CD8-positive, alpha-beta memory T cell (primary cell): ENCODE data around the gene NPW. TPM values are rescaled to one million over a fixed set of nuclear protein-coding genes. Genes with fewer than 3 reads are reported as not detected.

ENCODE experiments used
- polyA plus RNA-seq: library from polyadenylated mRNA; unstranded; fragments of 300-500 nt; fragmentation: Illumina TruSeq; gene quantifications from one replicate; pipeline ENCODE4 v1.2.3, GENCODE V29; 2021
- total RNA-seq, 2 experiments: library from RNA; stranded (reverse); gene quantifications; one replicate each; pipeline ENCODE4 v1.2.3, GENCODE V29; 2021

The NPW gene
- total and polyA plus RNA-seq, 3 experiments from 2014 or later, result 9.4 to 12.5 TPM; not detected in 1

Other genes with a start within 250 kb of the NPW start
Only the 30 nearest of the 34 such genes appear.
- gene SPSB3, start 237.2 kb upstream of the NPW start, total RNA-seq, result 10 to 100 TPM; 30.6 to 31.5 TPM
- 63.9 TPM for gene SPSB3, start 237.2 kb upstream of the NPW start, polyA plus RNA-seq
- gene NUBP2, start 236.8 kb upstream of the NPW start, total RNA-seq, result 10 to 100 TPM; 73.9 to 82.8 TPM
- 96.6 TPM for gene NUBP2, start 236.8 kb upstream of the NPW start, polyA plus RNA-seq
- not detected for gene IGFALS, start 226.1 kb upstream of the NPW start, total RNA-seq
- not detected for gene IGFALS, start 226.1 kb upstream of the NPW start, polyA plus RNA-seq
- 10 to 100 TPM; 41.2 to 44.5 TPM for gene HAGH, start 193.0 kb upstream of the NPW start, total RNA-seq
- gene HAGH, start 193.0 kb upstream of the NPW start, polyA plus RNA-seq, result 54.3 TPM
- 10 to 100 TPM; 19.3 to 20.9 TPM for gene FAHD1, start 192.6 kb upstream of the NPW start, total RNA-seq
- gene FAHD1, start 192.6 kb upstream of the NPW start, polyA plus RNA-seq, result 26.7 TPM
- gene MEIOB, start 147.6 kb upstream of the NPW start, total RNA-seq, result not detected
- not detected for gene MEIOB, start 147.6 kb upstream of the NPW start, polyA plus RNA-seq
- gene HS3ST6, start 101.4 kb upstream of the NPW start, total RNA-seq, result not detected
- gene HS3ST6, start 101.4 kb upstream of the NPW start, polyA plus RNA-seq, result not detected
- gene MSRB1, start 76.6 kb upstream of the NPW start, total RNA-seq, result 10 to 100 TPM; 20.4 TPM
- 20.2 TPM for gene MSRB1, start 76.6 kb upstream of the NPW start, polyA plus RNA-seq
- gene RPL3L, start 65.1 kb upstream of the NPW start, total RNA-seq, result under 1 TPM; 0.37 to 0.62 TPM
- not detected for gene RPL3L, start 65.1 kb upstream of the NPW start, polyA plus RNA-seq
- 100 to 1,000 TPM; 150 to 152 TPM for gene NDUFB10, start 60.2 kb upstream of the NPW start, total RNA-seq
- gene NDUFB10, start 60.2 kb upstream of the NPW start, polyA plus RNA-seq, result 236 TPM
- 1,000 to 10,000 TPM; 5,023 to 5,213 TPM for gene RPS2, start 55.0 kb upstream of the NPW start, total RNA-seq
- 5,049 TPM for gene RPS2, start 55.0 kb upstream of the NPW start, polyA plus RNA-seq
- not detected for gene RNF151, start 52.9 kb upstream of the NPW start, total RNA-seq
- gene RNF151, start 52.9 kb upstream of the NPW start, polyA plus RNA-seq, result not detected
- 10 to 100 TPM; 74.6 to 78.0 TPM for gene TBL3, start 47.7 kb upstream of the NPW start, total RNA-seq
- gene TBL3, start 47.7 kb upstream of the NPW start, polyA plus RNA-seq, result 62.9 TPM
- gene NOXO1, start 38.3 kb upstream of the NPW start, total RNA-seq, result under 1 TPM; 0.47 to 0.48 TPM
- gene NOXO1, start 38.3 kb upstream of the NPW start, polyA plus RNA-seq, result not detected
- gene GFER, start 35.6 kb upstream of the NPW start, total RNA-seq, result 10 to 100 TPM; 41.7 to 50.1 TPM
- gene GFER, start 35.6 kb upstream of the NPW start, polyA plus RNA-seq, result 38.4 TPM
- 1 to 10 TPM; 3.4 to 3.6 TPM for gene SYNGR3, start 29.8 kb upstream of the NPW start, total RNA-seq
- gene SYNGR3, start 29.8 kb upstream of the NPW start, polyA plus RNA-seq, result 2.1 TPM
- gene ZNF598, start 10.0 kb upstream of the NPW start, total RNA-seq, result 10 to 100 TPM; 91.8 to 96.6 TPM
- gene ZNF598, start 10.0 kb upstream of the NPW start, polyA plus RNA-seq, result 11.3 TPM
- 1 to 10 TPM; 3.0 to 4.1 TPM for gene NHERF2, start 7.1 kb downstream of the NPW start, total RNA-seq
- gene NHERF2, start 7.1 kb downstream of the NPW start, polyA plus RNA-seq, result 0.51 TPM
- gene NTHL1, start 28.0 kb downstream of the NPW start, total RNA-seq, result 10 to 100 TPM; 28.7 to 29.5 TPM
- 16.3 TPM for gene NTHL1, start 28.0 kb downstream of the NPW start, polyA plus RNA-seq
- 10 to 100 TPM; 79.3 to 86.3 TPM for gene TSC2, start 28.2 kb downstream of the NPW start, total RNA-seq
- 46.4 TPM for gene TSC2, start 28.2 kb downstream of the NPW start, polyA plus RNA-seq
- 10 to 100 TPM; 58.9 to 66.2 TPM for gene PKD1, start 116.1 kb downstream of the NPW start, total RNA-seq
- gene PKD1, start 116.1 kb downstream of the NPW start, polyA plus RNA-seq, result 9.9 TPM
- gene RAB26, start 128.8 kb downstream of the NPW start, total RNA-seq, result under 1 TPM; 0.20 to 0.55 TPM
- 0.75 TPM for gene RAB26, start 128.8 kb downstream of the NPW start, polyA plus RNA-seq
- gene TRAF7, start 136.0 kb downstream of the NPW start, total RNA-seq, result 100 to 1,000 TPM; 102 to 106 TPM
- 7.3 TPM for gene TRAF7, start 136.0 kb downstream of the NPW start, polyA plus RNA-seq
- under 1 TPM; 0.13 to 0.24 TPM for gene CASKIN1, start 176.8 kb downstream of the NPW start, total RNA-seq
- gene CASKIN1, start 176.8 kb downstream of the NPW start, polyA plus RNA-seq, result not detected
- gene MLST8, start 185.7 kb downstream of the NPW start, total RNA-seq, result 10 to 100 TPM; 75.4 to 76.8 TPM
- gene MLST8, start 185.7 kb downstream of the NPW start, polyA plus RNA-seq, result 30.8 TPM
- 10 to 100 TPM in 1 of 2 experiments, 1 to 10 TPM in 1; 8.4 to 10.9 TPM for gene BRICD5, start 191.1 kb downstream of the NPW start, total RNA-seq
- 0.14 TPM for gene BRICD5, start 191.1 kb downstream of the NPW start, polyA plus RNA-seq
- 10 to 100 TPM; 27.3 to 30.9 TPM for gene PGP, start 195.1 kb downstream of the NPW start, total RNA-seq
- 14.7 TPM for gene PGP, start 195.1 kb downstream of the NPW start, polyA plus RNA-seq
- gene E4F1, start 203.8 kb downstream of the NPW start, total RNA-seq, result 10 to 100 TPM; 28.9 to 29.8 TPM
- gene E4F1, start 203.8 kb downstream of the NPW start, polyA plus RNA-seq, result 16.5 TPM
- 1 to 10 TPM; 1.4 to 1.5 TPM for gene DNASE1L2, start 216.7 kb downstream of the NPW start, total RNA-seq
- not detected for gene DNASE1L2, start 216.7 kb downstream of the NPW start, polyA plus RNA-seq
- 10 to 100 TPM; 30.3 to 33.1 TPM for gene ECI1, start 231.8 kb downstream of the NPW start, total RNA-seq
- 45.9 TPM for gene ECI1, start 231.8 kb downstream of the NPW start, polyA plus RNA-seq